Adrenal gland (tissue), 12 donors: Measurements from ENCODE around the gene PABPC4L. TPM values are rescaled to one million over a fixed set of nuclear protein-coding genes. Genes with fewer than 3 reads are reported as not detected.

Experiments
- DNase-seq, 7 donors: peaks; one replicate each; pipeline ENCODE4 v3.0.0-alpha.2; 2019 to 2020
- H3K27ac ChIP-seq, 5 donors: fragments of 200-600 bp; sonication (generic) in 4 of 5; 1 replicate in 3 of 5; 2 replicates in 2 of 5; pipeline versions ENCODE4 v1.5.1 to v1.8.0; 2016 to 2020; ENCODE audit warnings: mild to moderate bottlenecking in 1 of 5
- H3K27me3 ChIP-seq: fragments of 200-600 bp; 2 replicates; pipeline ENCODE4 v1.8.0; 2021
- H3K36me3 ChIP-seq, 2 donors: fragments of 200-600 bp; replicated peaks in 1 of 2; 1 replicate in 1 of 2; 2 replicates in 1 of 2; pipeline versions ENCODE4 v1.5.1 to v1.8.0; 2018 to 2022
- H3K4me1 ChIP-seq, 2 donors: fragments of 200-600 bp; replicated peaks in 1 of 2; 1 replicate in 1 of 2; 2 replicates in 1 of 2; pipeline versions ENCODE4 v1.5.1 to v1.8.0; 2018 to 2021
- H3K4me3 ChIP-seq, 4 donors: fragments of 200-600 bp; sonication (generic) in 3 of 4; one replicate each; pipeline ENCODE4 v1.5.1; 2016 to 2018
- H3K9me3 ChIP-seq, 3 donors: fragments of 200-600 bp; sonication (generic) in 1 of 3; replicated peaks in 1 of 3; 1 replicate in 2 of 3; 2 replicates in 1 of 3; pipeline versions ENCODE4 v1.5.1 to v1.8.0; 2016 to 2021
- CTCF ChIP-seq, 6 experiments: fragments of 450-650 bp in 4 of 6; fragments of 200-600 bp in 2 of 6; sonication (generic) in 1 of 6; IDR thresholded peaks; 1 replicate in 5 of 6; 2 replicates in 1 of 6; pipeline versions ENCODE4 v1.5.1 to v1.8.0; 2016 to 2021; ENCODE audit warnings: antibody characterized with exemption in 6 of 6, mild to moderate bottlenecking in 2 of 6, moderate library complexity in 1 of 6
- POLR2A ChIP-seq, 2 donors: fragments of 450-650 bp; IDR thresholded peaks; one replicate each; pipeline ENCODE4 v1.6.1; 2017; ENCODE audit warnings: antibody characterized with exemption in 2 of 2, mild to moderate bottlenecking in 2 of 2, moderate library complexity in 1 of 2
- WGBS, 4 donors: extraction: QIAGEN DNeasy Blood & Tissue Kit in 2 of 4; methylation state at CpG; one replicate each; pipeline versions ENCODE4 v1.1.5 to v1.1.7; 2013 to 2017; 5-methylcytosine and 5-hydroxymethylcytosine counted together
- intact Hi-C, 2 donors: fragments of 100-400 bp; cut with DNase I; formaldehyde crosslinking; loops; one replicate each; pipeline versions ENCODE4 v1.14.1 to v1.15.0; 2022 to 2023
- polyA plus RNA-seq, 3 donors: library from polyadenylated mRNA; stranded (reverse); fragments of 200-250 nt in 2 of 3; fragments of 350-450 nt in 1 of 3; fragmentation: Illumina TruSeq in 1 of 3; extraction: RNeasy Lipid Tissue Mini Kit (QIAGEN cat#74804) in 1 of 3; gene quantifications; one replicate each; pipeline ENCODE4 v1.2.3, GENCODE V29; 2013 to 2014
- total RNA-seq, 9 donors: library from RNA; depleted of rRNA in 4 of 9; stranded (reverse); fragments of >200 nt in 4 of 9; fragments of 120-200 nt in 1 of 9; fragmentation: NEBNext Ultra II Directional in 1 of 9; extraction: Animal tissue kit (Norgen Biotek cat#: 25700) in 1 of 9; gene quantifications; one replicate each; pipeline versions ENCODE4 v1.1.0 to v1.2.4, GENCODE V29; 2013 to 2023
- donor health status: healthy with polysubstance abuse.
- donor health status: Bipolar disorder and iron deficiency.
- donor health status: DM: yes; HTN: yes; CAD: no.
- donor health status: DM: no; HTN: no; CAD: no.
- donor health status: DM: no; HTN: no; CAD: no.
- donor health status: DM: yes; HTN: yes; CAD: no.

The PABPC4L gene
- total and polyA plus RNA-seq, 12 donors, result 0.20 to 2.9 (median 0.55) TPM

- H3K4me3 ChIP-seq, result peak overlapping the region in 2 of 4 donors; percentile 15 to 55
- 46 to 53% (median 48%) methylated on average over 8 of the region's 8 CpGs for WGBS, 4 donors
- H3K27me3 ChIP-seq, result peaks cover 3% of the 10 kb centered on the region
- intact Hi-C loops, result loop anchor here in 1 of 2 donors (2.0 kb wide), 1 partner anchor 50 kb away; no protein-coding TSS in a partner anchor
- no peak for DNase-seq
- TF ChIP-seq POLR2A (IDR thresholded peaks at IDR 0.05), result no peak
- TF ChIP-seq CTCF (IDR thresholded peaks at IDR 0.05), result no peak
- peaks cover 0 to 4% of the 10 kb centered on the region in 2 donors for H3K4me1 ChIP-seq
- H3K27ac ChIP-seq, result no peak overlapping the region
- peaks cover 0 to 7% (median 0%) of the 10 kb centered on the region in 3 donors for H3K9me3 ChIP-seq
- no peaks in the 10 kb centered on the region for H3K36me3 ChIP-seq
Observed at GRCh38 chr4:134202166-134202956, 772 bp upstream of the PABPC4L start.

GRCh38 chr4:134200811-134201215 lies 776 bp downstream of the PABPC4L start:
- 69 to 84% (median 76%) methylated on average over 5 to 10 of the region's 10 CpGs for WGBS, 4 donors
- Histone ChIP-seq H3K4me3 (peak overlapping the region in 1 of 4 donors; percentile 55), H3K4me1 (peaks cover 0 to 4% of the 10 kb centered on the region in 2 donors), H3K27ac (peak overlapping the region in 2 of 5 donors; percentile 51 to 67), H3K36me3 (no peaks in the 10 kb centered on the region), H3K9me3 (peaks cover 0 to 8% (median 0%) of the 10 kb centered on the region in 3 donors), H3K27me3 (peaks cover 3% of the 10 kb centered on the region)
- TF ChIP-seq POLR2A (IDR thresholded peaks at IDR 0.05) (no peak), CTCF (IDR thresholded peaks at IDR 0.05) (no peak)
- DNase-seq, result peak in 1 of 7 donors; percentile 1
- intact Hi-C loops, result no loop called here

- H3K4me3 ChIP-seq, result no peak overlapping the region
- intact Hi-C loops, result no loop called here
- H3K27me3 ChIP-seq, result no peaks in the 10 kb centered on the region
- DNase-seq, result no peak
- no peak overlapping the region for H3K27ac ChIP-seq
- peaks cover 0 to 4% (median 0%) of the 10 kb centered on the region in 3 donors for H3K9me3 ChIP-seq
- H3K36me3 ChIP-seq, result no peaks in the 10 kb centered on the region
- TF ChIP-seq CTCF (IDR thresholded peaks at IDR 0.05), result no peak
- TF ChIP-seq POLR2A (IDR thresholded peaks at IDR 0.05), result no peak
- no peaks in the 10 kb centered on the region for H3K4me1 ChIP-seq
- WGBS, 4 donors, result 0 to 60% (median 17%) methylated on average over 1 of the region's 1 CpG
Observed at GRCh38 chr4:134189949-134190348, 11.6 kb downstream of the PABPC4L start.

- WGBS, 4 donors, result 32 to 74% (median 42%) methylated on average over 1 of the region's 1 CpG
- no peaks in the 10 kb centered on the region for H3K4me1 ChIP-seq
- H3K27ac ChIP-seq, result no peak overlapping the region
- no peak overlapping the region for H3K4me3 ChIP-seq
- H3K36me3 ChIP-seq, result no peaks in the 10 kb centered on the region
- H3K9me3 ChIP-seq, result peaks cover 0 to 4% (median 0%) of the 10 kb centered on the region in 3 donors
- intact Hi-C loops, result no loop called here
- no peak for TF ChIP-seq CTCF (IDR thresholded peaks at IDR 0.05)
- no peak for TF ChIP-seq POLR2A (IDR thresholded peaks at IDR 0.05)
- no peaks in the 10 kb centered on the region for H3K27me3 ChIP-seq
- DNase-seq, result no peak
Observed at GRCh38 chr4:134189480-134189879, 12.1 kb downstream of the PABPC4L start.
